ENCODE measurements around the gene C5orf63. TPM values are rescaled to one million over a fixed set of nuclear protein-coding genes. Genes with fewer than 3 reads are reported as not detected.
A peak's percentile ranks its signal among the peaks of the same experiment; 100 is the strongest.

The C5orf63 gene
- total and polyA plus RNA-seq, 2 of the 13 experiments (the other 11 are each of a cell fraction or from before 2014, with no cell fraction given) = 7.9 to 8.8 TPM

DNA sequence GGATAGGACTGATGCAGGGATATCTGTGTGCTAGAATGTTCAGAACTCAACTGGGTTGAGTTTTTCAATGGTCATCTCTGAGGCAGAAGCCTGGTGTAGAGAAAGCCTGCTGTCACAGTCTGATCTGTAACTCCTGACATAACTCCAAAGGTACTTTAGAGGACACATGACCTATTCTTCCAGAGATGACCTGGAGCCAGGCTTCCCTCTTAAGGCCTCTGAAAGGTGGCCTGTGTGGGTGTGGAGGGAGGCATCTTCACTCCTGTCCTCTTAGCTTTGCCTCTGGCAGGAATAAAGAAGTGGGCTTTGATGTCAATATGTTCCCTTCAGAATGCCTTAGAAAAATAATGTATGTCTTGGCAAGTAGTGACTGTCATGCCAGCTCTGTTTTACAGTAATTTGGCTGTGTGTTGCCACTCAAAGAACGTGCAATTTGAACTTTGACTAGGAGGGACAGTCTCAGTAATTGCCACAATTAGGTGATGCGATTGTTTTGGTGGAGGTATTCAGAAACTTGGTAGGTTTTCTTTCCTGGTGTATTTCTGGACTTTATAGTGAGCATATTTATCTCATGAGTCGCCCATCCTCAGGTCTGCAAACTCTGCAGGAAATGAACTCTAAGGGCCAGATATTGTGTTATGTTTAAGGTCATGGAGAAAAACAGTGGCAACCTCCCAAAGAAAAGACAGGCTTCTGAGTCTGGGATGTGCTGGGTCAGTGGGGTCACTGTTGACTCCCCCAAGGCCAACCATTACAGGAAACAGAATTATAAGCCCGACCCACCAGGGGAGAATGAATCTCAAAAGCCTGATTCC lies 3.2 kb upstream of the C5orf63 start:
- intact Hi-C loops (cut with micrococcal nuclease; ENCODE audit: unreplicated experiment) (loop anchor here (10.0 kb wide), 1 partner anchor 118 kb away; no protein-coding TSS in a partner anchor), in situ Hi-C loops (cut with HindIII; ENCODE audit: extremely low pct_ligation_motif_present, low pct_unique_long_range_greater_than_20kb) (no loop called here)
- H3K4me1 ChIP-seq (ENCODE audit: insufficient read depth, low read length) = peaks cover 71% of the 10 kb centered on the region
- BruUV-seq (replicated peaks) = no TSS peak
- no peak overlapping the region for H3K9ac ChIP-seq (ENCODE audit: insufficient read depth, low read depth, low read length)
- no peaks in the 10 kb centered on the region for H3K9me3 ChIP-seq (ENCODE audit: low read length)
- H4K20me1 ChIP-seq (ENCODE audit: insufficient read depth, low read length) = no peaks in the 10 kb centered on the region
- TF ChIP-seq, protein P1, sequence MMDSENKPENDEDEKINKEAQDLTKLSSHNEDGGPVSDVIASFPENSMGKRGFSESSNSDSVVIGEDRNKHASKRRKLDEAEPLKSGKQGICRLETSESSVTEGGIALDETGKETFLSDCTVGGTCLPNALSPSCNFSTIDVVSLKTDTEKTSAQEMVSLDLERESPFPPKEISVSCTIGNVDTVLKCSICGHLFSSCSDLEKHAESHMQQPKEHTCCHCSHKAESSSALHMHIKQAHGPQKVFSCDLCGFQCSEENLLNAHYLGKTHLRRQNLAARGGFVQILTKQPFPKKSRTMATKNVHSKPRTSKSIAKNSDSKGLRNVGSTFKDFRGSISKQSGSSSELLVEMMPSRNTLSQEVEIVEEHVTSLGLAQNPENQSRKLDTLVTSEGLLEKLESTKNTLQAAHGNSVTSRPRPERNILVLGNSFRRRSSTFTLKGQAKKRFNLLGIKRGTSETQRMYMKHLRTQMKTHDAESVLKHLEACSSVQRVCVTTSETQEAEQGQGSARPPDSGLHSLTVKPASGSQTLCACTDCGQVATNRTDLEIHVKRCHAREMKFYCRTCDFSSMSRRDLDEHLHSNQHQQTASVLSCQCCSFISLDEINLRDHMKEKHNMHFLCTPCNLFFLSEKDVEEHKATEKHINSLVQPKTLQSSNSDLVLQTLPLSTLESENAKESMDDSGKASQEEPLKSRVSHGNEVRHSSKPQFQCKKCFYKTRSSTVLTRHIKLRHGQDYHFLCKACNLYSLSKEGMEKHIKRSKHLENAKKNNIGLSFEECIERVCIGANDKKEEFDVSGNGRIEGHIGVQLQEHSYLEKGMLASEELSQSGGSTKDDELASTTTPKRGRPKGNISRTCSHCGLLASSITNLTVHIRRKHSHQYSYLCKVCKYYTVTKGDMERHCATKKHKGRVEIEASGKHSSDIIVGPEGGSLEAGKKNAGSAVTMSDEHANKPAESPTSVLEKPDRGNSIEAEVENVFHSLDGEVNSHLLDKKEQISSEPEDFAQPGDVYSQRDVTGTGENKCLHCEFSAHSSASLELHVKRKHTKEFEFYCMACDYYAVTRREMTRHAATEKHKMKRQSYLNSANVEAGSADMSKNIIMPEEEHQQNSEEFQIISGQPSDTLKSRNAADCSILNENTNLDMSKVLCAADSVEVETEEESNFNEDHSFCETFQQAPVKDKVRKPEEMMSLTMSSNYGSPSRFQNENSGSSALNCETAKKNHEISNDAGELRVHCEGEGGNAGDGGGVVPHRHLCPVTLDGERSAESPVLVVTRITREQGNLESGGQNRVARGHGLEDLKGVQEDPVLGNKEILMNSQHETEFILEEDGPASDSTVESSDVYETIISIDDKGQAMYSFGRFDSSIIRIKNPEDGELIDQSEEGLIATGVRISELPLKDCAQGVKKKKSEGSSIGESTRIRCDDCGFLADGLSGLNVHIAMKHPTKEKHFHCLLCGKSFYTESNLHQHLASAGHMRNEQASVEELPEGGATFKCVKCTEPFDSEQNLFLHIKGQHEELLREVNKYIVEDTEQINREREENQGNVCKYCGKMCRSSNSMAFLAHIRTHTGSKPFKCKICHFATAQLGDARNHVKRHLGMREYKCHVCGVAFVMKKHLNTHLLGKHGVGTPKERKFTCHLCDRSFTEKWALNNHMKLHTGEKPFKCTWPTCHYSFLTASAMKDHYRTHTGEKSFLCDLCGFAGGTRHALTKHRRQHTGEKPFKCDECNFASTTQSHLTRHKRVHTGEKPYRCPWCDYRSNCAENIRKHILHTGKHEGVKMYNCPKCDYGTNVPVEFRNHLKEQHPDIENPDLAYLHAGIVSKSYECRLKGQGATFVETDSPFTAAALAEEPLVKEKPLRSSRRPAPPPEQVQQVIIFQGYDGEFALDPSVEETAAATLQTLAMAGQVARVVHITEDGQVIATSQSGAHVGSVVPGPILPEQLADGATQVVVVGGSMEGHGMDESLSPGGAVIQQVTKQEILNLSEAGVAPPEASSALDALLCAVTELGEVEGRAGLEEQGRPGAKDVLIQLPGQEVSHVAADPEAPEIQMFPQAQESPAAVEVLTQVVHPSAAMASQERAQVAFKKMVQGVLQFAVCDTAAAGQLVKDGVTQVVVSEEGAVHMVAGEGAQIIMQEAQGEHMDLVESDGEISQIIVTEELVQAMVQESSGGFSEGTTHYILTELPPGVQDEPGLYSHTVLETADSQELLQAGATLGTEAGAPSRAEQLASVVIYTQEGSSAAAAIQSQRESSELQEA (CRISPR knock-in tag; IDR thresholded peaks at IDR 0.05; ENCODE audit: not compliant biosample characterization) = no peak
- TF ChIP-seq RARA (CRISPR knock-in tag; IDR thresholded peaks at IDR 0.05) (peak; percentile 43; the same call in 1 of the 2 replicates), NR2F6 (IDR thresholded peaks at IDR 0.05) (no peak), NR2F6 (CRISPR knock-in tag; IDR thresholded peaks at IDR 0.05) (0 out of 2 replicates have a peak, but pooled peaks have one; percentile 11)
- 0% methylated on average over 4 of the region's 4 CpGs for WGBS (ENCODE audit: low lambda C conversion rate)
- H3K4me2 ChIP-seq (ENCODE audit: low read depth, low read length) = peak overlapping the region; percentile 28
- ChIA-PET CTCF (ENCODE audit: low intra/inter-chr PET ratio, low total read pairs) (no interaction called here), POLR2A (no interaction called here)
- H3K4me3 ChIP-seq (replicated peaks in 1 of 3; ENCODE audit: insufficient read depth in 1 of 3, low read depth in 2 of 3, low read length in 3 of 3) = no peak overlapping the region
- H3K79me2 ChIP-seq (ENCODE audit: insufficient read depth, low read length) = no peaks in the 10 kb centered on the region
- no peak for FAIRE-seq
- no peak overlapping the region for H2AFZ ChIP-seq (ENCODE audit: low read length)
- DNase-seq (ENCODE audit: low spot score) = no peak
- no peaks in the 10 kb centered on the region for H3K36me3 ChIP-seq (replicated peaks in 1 of 2; ENCODE audit: control insufficient read depth in 1 of 2, insufficient read depth in 2 of 2, low read length in 2 of 2)
- H3K27me3 ChIP-seq (ENCODE audit: control insufficient read depth in 1 of 2, insufficient read depth in 2 of 2, low read length in 2 of 2) = 0 out of 5 replicates have a peak, but pooled peaks cover 0 to 1% of the 10 kb centered on the region in 2 experiments
- H3K27ac ChIP-seq (ENCODE audit: extremely low read length, insufficient read depth, low read length) = no peak overlapping the region
- ATAC-seq = no peak
